ENCODE data around the gene GGT5.
"Not testable (repeated sequence)": the region's sequence is repeated elsewhere in the genome, so short reads cannot be mapped to it uniquely, and the experiment has no call there.

Gene GGT5, protein sequence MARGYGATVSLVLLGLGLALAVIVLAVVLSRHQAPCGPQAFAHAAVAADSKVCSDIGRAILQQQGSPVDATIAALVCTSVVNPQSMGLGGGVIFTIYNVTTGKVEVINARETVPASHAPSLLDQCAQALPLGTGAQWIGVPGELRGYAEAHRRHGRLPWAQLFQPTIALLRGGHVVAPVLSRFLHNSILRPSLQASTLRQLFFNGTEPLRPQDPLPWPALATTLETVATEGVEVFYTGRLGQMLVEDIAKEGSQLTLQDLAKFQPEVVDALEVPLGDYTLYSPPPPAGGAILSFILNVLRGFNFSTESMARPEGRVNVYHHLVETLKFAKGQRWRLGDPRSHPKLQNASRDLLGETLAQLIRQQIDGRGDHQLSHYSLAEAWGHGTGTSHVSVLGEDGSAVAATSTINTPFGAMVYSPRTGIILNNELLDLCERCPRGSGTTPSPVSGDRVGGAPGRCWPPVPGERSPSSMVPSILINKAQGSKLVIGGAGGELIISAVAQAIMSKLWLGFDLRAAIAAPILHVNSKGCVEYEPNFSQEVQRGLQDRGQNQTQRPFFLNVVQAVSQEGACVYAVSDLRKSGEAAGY

DNA sequence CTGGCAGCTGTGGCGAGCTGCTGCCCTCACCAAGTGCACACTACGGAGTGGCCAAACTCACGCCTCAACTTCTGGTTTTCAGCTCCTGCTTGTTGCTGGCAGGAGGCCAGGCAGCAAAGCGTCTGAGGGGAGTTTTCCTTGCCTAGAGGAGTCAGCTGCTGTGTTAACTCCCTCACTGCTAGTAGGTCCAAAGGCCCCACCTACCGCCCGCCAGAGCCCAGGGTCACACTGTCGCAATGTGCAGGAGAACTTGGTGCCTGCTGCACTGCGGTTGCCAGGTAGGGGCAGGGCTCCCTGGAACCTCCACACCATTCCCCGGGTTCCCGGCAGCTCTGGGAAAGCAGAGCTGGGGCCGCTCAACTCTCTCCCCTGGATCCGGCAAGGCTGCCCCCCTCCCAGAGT is at the start of gene GGT5:
Gene GGT5 (minus strand): TSS at position 53 of the 402 bp plus-strand sequence. CDS start 357 bp downstream, outside the sequence.
- DNase-seq = not testable (repeated sequence)

DNA sequence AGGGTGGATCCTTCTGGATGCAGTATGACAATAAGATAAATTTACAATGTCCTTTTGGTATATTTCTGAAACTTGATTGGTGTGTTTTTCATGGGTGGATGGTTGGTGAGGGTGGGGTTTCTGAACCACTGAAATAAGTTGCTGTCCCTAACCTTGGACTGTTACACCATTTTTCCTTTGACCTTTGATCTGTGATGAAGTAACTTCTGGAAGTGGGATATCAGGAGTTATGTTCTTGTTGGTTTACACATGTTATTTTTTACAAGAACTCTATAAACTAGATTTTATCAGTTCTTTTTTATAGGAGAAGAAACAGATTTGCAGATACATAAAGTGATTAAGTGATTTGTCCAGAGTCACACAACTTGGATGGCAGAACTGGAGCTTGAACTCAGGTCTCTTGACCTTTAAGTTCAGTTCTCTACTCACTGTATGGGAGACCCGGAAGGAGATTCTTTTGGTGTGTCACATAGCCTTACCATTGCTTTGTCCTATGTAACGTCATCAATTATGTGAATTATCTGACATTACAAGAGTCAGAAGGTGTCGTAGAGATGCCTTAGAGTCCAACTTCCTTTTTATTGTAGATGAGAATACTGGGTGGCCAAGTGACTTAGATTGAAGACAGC is 47.4 kb upstream of the GGT5 start:
- not testable (repeated sequence) for DNase-seq

GRCh38 chr22:24291515-24292201 is 46.8 kb upstream of the GGT5 start:
- DNase-seq = no peak

GRCh38 chr22:24290459-24290858 is 45.6 kb upstream of the GGT5 start:
- DNase-seq = no peak

DNA sequence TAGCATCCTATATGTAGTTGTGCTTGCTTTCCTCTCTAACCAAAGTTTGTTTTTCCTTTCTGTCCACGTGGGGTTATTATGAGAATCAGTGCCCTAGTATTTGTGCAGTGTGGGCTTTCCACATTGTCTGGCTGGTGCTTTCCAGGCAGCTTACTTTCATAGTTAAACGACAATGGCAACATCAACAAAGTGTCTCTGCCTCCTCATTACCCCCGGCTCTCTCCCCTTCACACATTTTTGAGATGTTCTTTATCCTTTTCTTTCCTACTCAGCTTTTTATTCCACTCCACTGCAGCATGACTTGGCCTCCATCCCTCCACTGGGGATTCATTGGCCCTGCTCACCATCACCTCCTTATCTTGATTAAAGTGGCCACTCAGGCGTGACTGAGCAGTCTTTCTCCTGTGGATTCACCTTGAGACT is 44.9 kb upstream of the GGT5 start:
- DNase-seq = no peak

DNA sequence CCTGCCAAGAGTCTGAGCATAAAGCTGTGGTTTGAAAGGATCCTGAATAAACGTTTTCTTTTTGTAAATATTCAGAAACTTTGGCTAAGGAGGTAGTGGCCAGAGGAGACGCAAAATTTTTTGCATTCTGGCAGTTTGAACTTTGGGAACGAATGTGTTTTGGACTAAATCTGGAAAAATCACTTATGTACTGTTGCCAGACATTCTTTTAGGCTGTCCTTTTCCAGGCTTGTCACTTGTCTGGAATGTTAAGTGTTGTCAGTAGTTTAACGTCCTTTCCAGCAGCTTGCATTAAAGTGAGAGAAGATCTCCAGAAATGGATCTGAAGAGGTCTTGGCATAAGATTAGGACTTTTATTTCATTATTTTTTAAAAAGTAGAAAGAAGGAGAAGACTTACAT is 44.2 kb upstream of the GGT5 start:
- DNase-seq = no peak

GRCh38 chr22:24287801-24288200 is 42.9 kb upstream of the GGT5 start:
- DNase-seq = not testable (repeated sequence)

DNA sequence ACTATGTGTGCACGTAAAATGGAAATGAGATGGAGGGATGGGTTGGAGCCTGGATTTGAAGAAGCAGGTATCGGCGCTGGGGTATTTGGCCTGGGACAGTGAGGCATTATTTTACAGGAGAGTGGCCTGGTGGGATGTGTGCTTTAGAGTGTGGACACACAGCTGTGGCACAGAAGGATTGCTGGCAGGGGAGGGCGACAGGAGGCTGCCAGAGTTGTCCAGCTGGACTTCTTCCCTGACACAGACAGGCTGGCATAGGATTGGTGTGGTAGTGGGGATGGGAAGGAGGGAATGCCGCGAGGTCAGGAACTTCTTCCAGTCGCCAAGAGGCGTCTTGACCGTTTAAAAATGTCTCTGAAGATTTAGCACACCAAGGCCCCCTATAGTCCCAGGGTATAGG is 42.3 kb upstream of the GGT5 start:
- not testable (repeated sequence) for DNase-seq

DNA sequence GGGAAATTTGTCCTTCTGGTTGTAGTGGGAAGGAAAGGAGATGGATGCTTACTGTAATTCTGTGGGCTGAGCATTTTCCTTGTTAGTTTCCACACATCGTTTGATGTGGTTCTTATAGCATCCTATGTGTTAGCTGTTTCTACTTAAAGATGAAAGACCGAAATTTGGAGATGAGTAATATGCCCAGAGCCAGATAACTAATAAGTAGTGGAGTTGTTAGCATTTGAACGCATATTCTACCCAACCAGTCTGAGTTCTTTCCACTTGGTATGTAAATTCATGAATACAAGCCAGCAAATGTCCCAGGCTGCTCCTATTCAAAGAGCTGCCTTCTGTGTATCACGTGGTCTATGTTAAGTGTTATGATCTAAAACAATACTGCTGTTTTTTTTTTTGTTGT is 40.4 kb upstream of the GGT5 start:
- no peak for DNase-seq

DNA sequence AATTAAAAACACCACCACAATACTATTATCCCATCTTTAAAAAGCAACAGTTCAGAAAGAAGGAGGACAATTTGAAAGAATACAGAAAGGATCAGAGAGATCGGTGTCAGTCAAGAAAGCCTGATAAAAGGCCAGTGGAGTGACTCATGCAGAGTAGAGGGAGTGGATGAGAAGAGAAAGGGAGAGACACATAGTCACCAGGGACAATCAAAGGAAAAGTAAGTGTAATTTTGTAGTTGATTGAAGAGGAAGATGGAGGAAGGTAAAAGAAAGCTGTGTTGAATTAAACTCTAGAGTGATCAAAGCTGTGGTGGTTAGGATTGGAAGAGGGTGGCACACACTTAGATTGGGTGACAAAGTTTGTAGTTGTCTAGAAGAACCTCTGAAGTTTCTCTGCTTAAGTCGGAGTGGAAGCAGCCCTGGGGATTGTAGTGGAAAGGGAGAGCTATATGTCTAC is 39.9 kb upstream of the GGT5 start:
- no peak for DNase-seq

DNA sequence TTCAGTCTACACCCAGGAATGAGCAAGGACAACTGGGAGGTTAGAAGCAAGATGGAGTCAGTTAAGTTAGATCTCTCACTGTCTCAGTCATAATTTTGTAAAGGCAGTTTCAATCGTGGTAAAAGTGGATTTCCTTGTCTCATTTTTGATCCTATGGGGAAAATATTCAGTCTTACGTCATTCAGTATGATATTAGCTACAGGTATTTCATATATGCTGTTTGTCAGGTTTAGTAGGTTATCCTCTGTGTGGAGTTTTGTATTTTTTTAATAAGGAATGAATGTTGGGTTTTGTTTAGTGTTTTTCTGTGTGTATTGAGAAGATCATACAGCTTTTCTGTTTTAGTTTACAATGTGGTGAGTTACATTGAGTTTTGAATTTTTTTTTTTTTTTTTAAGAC is 37.5 kb upstream of the GGT5 start:
- no peak for DNase-seq

DNA sequence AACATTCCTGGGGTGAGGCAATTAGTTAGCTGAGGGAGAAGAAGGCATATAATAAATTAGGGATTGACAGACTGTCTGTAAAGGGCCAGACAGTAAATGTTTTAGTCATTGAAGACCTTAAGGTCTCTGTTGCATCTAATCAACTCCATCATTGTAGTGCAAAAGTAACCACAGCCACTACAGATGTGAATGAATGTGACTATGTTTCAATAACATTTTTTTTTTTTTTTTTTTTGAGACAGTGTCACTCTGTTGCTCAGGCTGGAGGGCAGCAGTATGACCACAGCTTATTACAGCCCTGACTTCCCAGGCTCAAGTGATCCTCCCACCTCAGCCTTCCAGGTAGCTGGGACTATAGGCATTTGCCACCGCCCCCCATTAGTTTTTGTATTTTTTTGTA is 35.5 kb upstream of the GGT5 start:
- not testable (repeated sequence) for DNase-seq

DNA sequence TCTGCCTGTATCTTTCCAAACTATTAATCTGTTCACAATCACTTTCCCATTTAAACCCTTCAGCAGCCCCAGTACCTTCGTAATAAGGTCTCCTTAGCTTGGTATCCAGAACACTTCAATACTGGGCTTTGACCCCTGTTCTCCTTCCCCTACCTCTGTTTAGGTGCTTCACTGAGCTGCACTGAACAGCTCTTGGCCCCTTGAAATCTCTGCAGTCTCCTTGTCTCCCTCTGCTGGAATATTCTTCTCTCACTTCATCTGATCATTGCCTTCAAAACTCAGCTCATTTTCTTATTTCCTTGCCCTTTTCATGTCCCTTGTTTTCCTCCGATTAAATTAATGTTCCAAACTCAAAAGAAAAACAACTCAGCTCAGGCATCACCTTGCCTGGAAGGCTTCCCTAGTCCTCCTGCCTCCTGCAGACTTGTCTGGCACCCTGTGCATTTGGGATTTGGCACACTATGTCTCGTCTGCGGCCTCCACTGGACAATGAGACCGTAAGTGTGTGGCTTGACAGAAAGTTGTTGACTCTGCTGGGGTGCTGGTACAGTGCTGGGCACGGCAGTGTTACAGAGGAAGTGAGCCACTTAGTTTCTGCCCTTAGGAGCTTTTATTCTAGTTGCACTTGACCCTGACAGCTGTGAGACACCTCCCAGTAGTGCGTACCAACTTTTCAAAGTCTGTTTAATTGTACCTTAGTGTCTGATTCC is 30.0 kb upstream of the GGT5 start:
- not testable (repeated sequence) for DNase-seq

DNA sequence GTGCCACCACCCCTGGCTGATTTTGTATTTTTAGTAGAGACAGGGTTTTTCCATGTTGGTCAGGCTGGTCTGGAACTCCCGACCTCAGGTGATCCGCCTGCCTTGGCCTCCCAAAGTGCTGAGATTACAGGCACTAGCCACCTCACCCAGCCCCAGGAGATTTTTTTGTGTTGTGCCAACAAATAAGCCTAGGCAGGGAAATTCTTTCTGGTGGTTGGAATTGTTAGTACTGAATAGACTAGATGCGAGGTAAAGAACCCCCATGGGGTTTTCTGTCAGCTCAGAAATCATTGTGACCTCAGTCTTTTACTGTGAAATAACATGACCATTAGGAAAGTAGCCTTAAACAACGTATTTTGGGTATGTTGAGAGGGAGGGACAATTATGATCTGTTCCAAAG is 29.0 kb upstream of the GGT5 start:
- not testable (repeated sequence) for DNase-seq

GRCh38 chr22:24273031-24273430 is 28.1 kb upstream of the GGT5 start:
- not testable (repeated sequence) for DNase-seq

DNA sequence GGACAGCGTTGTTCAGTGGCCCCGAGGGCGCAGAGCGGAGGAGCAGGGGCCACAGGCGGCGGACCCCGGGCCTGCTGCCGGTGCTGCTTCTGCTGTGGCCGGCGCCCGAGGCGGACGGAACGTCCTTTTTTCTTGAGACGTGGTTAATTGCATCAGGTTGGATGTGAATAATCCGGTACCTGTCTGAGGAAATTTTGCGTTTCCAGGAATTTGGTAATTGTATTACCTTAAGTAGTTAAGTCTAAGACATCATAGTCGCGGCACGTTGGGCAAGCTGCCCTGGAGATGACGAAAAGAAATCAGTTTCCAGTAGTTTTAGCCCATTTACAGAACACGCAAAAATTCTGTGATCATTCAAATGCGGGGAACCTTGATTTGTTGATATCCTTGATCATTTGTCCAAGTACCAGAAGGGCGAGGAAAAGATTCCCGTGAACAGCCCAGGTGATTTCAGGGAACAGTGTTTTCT is 26.5 kb upstream of the GGT5 start:
- DNase-seq = no peak

DNA sequence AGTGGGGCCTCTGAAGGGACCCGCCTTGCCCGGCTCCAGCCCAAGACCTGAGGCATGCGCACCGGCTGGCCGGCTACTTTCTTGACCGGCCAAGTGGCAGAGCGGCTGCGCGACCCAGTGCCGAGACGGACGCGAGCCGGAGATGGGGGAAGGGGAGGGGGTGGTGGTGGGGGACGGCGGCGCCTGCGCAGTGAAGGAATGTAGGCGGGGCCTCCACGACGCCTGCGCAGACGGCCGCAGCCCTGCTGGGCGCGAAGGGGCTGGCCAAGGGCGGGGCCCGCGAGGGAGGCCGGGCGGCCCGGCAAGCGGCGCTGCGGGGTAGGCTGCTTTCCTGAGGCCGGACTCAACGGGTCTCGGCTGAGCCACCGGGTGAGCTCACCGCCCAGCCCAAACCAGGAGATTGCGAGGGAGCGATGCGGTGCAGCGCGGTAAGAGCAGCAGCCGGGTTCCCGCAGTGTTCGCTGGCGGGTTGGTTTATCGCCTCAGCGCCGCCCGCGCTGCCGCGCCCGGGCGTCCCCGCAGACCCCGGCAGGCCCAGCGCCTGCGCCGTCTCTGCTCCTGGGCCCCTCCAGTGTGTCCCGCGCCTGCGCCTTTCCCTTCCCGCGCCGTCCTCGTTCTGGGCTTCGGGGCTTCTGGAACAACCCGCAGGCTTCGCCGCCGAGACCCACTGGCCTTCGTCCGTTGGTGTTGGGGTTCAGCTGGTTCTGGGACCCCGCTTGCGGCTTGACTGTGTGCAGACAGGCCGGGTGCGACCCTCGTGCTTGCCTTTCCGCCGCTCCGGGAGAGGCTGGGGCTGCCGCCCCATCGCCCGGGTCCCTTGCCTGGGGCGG is 25.9 kb upstream of the GGT5 start, which contains the start of gene SPECC1L:
Gene SPECC1L (plus strand): TSS at position 276 of the 830 bp plus-strand sequence. CDS start 31,401 bp downstream, outside the sequence.
- peak; percentile 88 for DNase-seq

DNA sequence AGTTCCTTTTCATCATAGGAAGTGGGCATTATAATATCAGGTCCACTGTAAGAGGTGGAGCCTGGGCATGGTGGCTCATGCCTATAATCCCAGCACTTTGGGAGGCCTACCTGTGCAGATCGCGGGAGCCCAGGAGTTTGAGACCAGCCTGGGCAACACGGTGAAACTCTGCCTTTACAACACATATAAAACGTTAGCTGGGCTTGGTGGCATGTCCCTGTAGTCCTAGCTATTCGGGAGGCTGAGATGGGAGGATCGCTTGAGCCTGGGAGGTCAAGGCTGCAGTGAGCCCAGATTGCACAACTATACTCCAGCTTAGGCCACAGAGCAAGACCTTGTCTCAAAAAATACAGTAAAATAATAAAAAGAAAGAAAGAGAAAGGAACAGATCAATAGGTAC is 21.6 kb upstream of the GGT5 start:
- DNase-seq = not testable (repeated sequence)

DNA sequence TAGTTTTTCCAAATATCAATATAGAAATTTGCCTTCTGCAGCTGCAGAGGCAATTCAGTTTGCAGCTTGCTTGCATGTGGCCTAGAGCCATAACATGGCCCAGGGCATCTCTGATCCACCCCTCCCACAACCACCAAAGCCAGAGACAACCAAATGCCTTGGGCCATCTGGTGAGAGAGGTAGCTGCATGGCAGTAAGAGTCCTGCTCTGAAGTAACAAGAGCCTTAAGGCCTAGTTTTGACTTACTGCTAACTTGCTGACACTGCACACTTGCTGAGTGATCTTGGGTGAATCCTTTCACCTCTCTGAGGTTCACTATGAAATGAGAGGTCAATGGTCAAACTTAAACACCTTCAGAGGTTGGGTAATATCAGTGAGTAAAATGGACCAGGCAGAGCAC is 20.9 kb upstream of the GGT5 start:
- no peak for DNase-seq

DNA sequence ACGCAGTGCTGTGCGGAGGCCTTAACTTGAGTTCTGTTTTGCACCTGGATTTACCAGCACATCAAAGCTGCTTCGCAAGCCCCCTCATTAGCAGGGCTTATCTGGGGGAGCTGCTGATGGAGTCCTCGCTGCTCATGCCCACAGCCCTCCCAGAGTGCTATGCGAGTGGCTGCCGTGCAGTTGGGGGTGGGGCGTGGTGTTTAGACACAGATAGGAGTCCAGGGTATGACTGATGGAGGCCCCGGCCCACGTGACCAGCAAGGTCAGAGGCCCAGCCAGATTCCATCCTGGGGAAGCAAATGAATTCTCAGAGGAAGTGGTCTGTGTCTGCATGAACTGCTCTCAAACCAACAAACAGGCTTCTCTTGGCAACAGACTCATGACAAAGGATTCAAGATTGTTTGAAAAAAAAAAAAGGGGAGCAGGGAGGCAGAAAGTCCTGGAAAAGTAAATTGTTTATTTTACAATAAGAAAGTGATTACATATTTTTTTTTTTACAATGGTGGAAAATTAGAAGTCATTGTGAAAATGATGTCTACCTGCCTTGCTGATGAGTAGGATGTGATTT is 19.5 kb upstream of the GGT5 start:
- not testable (repeated sequence) for DNase-seq

- DNase-seq = not testable (repeated sequence)
Observed at GRCh38 chr22:24263479-24263878, 18.6 kb upstream of the GGT5 start.
